HAP-1 (cell line): ENCODE results near the gene NT5C3A.
"Not testable (repeated sequence)": the region's sequence is repeated elsewhere in the genome, so short reads cannot be mapped to it uniquely, and the experiment has no call there.

Experiments used
- DNase-seq, 2 experiments: peaks; one replicate each; pipeline ENCODE4 v3.0.0-alpha.2; 2016 to 2020; ENCODE audit warnings: low spot score in 2 of 2
- H3K27me3 ChIP-seq: fragments of 250-450 bp; sonication (Bioruptor Pico); 2 replicates; pipeline ENCODE4 v1.5.1; 2020; ENCODE audit warnings: low read depth, mild to moderate bottlenecking, moderate library complexity
- H3K36me3 ChIP-seq: fragments of 250-450 bp; sonication (Bioruptor Pico); replicated peaks from 2 replicates; pipeline ENCODE4 v1.5.1; 2020; ENCODE audit warnings: mild to moderate bottlenecking
- H3K4me1 ChIP-seq: fragments of 250-450 bp; sonication (Bioruptor Pico); 2 replicates; pipeline ENCODE4 v1.5.1; 2020; ENCODE audit warnings: mild to moderate bottlenecking
- H3K4me3 ChIP-seq: fragments of 250-450 bp; sonication (Bioruptor Pico); 2 replicates; pipeline ENCODE4 v1.5.1; 2020; ENCODE audit warnings: mild to moderate bottlenecking, moderate library complexity
- H3K9me3 ChIP-seq: fragments of 250-450 bp; sonication (Bioruptor Pico); 2 replicates; pipeline ENCODE4 v1.5.1; 2020; ENCODE audit warnings: mild to moderate bottlenecking, moderate library complexity
- in situ Hi-C: fragments of 300-500 bp; cut with MboI; formaldehyde crosslinking; loops from 3 replicates; pipeline ENCODE4 v1.14.3; 2020; ENCODE audit warnings: low sequenced_read_pairs, inconsistent platforms, mixed read lengths

Gene NT5C3A

DNA sequence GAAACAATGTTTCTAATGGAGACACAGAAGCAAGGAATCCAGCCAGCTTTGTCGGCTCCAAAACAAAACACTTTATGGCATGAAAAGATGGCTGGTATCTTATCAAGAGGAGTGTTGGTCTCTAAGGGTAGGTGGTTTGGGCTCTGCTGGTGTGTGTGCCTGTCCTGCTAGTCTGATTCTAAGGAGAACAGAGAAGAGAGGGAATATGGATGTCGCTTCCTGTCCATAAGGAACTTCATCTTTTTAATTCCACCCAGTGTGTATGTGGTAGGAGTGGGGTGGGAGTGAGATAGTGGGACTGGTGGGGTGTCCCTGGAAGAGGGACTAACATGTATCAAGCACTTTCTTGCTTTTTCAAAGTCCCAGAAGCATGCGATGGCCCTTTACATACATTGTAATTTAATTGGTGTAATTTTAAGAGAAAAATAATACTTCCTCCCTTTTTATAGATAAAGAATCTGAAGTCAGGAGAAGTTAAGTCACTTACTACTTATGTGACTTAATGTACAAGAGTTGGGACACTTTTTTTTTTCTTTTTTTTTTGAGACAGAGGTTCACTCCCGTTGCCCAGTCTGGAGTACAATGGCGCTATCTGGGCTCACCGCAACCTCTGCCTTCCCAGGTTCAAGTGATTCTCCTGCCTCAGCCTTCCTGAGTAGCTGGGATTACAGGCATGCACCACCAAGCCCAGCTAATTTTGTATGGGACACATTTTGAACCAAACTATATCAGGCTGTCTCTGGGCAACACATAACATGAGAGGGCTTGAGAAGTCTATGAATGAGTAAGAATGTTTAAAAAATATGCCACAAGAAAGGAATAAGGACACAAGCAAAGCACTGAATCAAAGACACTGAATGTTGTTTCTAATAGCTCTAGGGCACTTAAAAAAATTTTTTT lies 18.8 kb downstream of the NT5C3A start:
- H3K27me3 ChIP-seq = no peaks in the 10 kb centered on the region
- H3K9me3 ChIP-seq = no peaks in the 10 kb centered on the region
- in situ Hi-C loops = no loop called here
- DNase-seq = no peak
- H3K4me1 ChIP-seq = peaks cover 45% of the 10 kb centered on the region
- no peak overlapping the region for H3K4me3 ChIP-seq
- no peaks in the 10 kb centered on the region for H3K36me3 ChIP-seq

DNA sequence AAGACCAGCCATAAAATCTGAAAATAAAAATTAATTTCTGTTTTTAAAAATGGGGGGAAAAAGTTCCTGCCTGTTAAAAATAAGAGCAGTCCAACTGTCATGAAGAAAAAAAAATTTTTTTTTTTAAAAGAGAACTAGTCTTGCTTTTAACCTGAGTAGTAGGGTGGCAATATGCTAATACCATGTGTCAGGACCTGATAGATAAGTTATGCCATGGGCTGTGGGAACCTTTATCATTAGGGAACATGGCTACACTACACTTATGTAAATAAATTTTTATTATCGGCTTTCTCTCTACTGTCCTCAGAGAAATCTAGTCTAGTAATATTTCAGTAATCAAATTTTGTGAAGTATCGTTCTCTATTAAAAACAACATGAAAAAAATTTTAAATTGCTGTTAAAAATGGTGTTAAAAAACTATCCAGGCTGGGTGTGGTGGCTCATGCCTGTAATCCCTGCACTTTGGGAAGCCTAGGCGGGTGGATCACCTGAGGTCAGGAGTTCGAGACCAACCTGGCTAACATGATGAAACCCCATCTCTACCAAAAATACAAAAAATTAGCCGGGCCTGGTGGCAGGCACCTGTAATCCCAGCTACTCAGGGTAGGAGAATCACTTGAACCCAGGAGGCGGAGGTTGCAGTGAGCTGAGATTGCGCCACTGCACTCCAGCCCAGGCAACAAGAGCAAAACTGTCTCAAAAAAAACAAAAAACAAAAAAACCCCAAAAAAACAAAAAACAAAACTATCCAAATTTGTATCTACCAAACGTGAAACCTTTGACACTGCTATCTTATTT lies 20.7 kb downstream of the NT5C3A start:
- no peak for DNase-seq
- in situ Hi-C loops = no loop called here
- Histone ChIP-seq H3K4me1 (peaks cover 59% of the 10 kb centered on the region), H3K4me3 (no peak overlapping the region), H3K9me3 (no peaks in the 10 kb centered on the region), H3K27me3 (no peaks in the 10 kb centered on the region), H3K36me3 (no peaks in the 10 kb centered on the region)

GRCh38 chr7:33040803-33041516 lies 21.6 kb downstream of the NT5C3A start:
- Histone ChIP-seq H3K4me1 (peaks cover 61% of the 10 kb centered on the region), H3K36me3 (no peaks in the 10 kb centered on the region), H3K9me3 (no peaks in the 10 kb centered on the region), H3K27me3 (no peaks in the 10 kb centered on the region), H3K4me3 (no peak overlapping the region)
- DNase-seq = peak; percentile 71 to 90
- in situ Hi-C loops = no loop called here

DNA sequence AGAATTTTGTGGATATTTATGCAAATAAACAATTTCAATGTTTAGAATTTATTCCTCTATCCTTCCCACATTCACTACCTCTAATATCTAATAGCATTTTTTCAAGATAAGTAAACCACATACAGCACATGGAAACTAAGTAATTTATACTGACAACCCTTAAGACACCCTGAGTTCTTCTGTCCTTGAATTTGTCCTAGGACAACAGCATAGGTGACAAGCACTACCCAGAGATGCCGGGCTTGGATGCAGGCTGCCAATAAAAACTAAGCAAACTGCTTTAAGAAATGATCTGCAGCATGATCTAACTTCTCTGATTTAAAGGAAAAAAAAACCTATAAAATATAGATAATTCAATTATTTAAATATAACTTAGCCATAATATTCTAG lies 22.7 kb downstream of the NT5C3A start:
- H3K4me1 ChIP-seq = peaks cover 67% of the 10 kb centered on the region
- H3K27me3 ChIP-seq = no peaks in the 10 kb centered on the region
- in situ Hi-C loops = no loop called here
- H3K4me3 ChIP-seq = no peak overlapping the region
- H3K9me3 ChIP-seq = no peaks in the 10 kb centered on the region
- H3K36me3 ChIP-seq = no peaks in the 10 kb centered on the region
- DNase-seq = no peak

- no peaks in the 10 kb centered on the region for H3K9me3 ChIP-seq
- in situ Hi-C loops = no loop called here
- no peaks in the 10 kb centered on the region for H3K27me3 ChIP-seq
- no peak for DNase-seq
- no peaks in the 10 kb centered on the region for H3K36me3 ChIP-seq
- H3K4me3 ChIP-seq = no peak overlapping the region
- peaks cover 67% of the 10 kb centered on the region for H3K4me1 ChIP-seq
These were observed 23.2 kb downstream of the NT5C3A start for GRCh38 chr7:33039257-33039902.

GRCh38 chr7:33038639-33039038 lies 23.9 kb downstream of the NT5C3A start:
- Histone ChIP-seq H3K27me3 (no peaks in the 10 kb centered on the region), H3K9me3 (no peaks in the 10 kb centered on the region), H3K36me3 (no peaks in the 10 kb centered on the region), H3K4me1 (peaks cover 65% of the 10 kb centered on the region), H3K4me3 (no peak overlapping the region)
- in situ Hi-C loops = no loop called here
- no peak for DNase-seq

DNA sequence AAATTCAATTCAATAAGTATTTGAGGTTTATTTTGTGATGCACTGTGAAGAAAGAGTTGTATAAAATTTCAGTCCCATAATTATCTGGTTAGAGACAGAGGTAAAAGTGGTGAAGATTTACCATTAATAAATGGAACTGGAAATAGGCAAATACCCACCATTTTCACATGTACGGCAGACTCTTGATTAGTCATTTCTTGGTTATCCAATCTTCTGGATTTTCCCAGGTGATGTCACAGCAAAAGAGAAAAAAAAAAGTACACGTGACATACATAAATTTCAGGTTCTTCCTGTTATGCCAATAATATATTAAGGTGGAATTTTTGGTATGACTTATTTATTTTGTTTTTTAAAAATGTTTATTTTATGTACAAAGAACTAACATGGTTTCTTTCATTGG lies 26.8 kb downstream of the NT5C3A start:
- no peaks in the 10 kb centered on the region for H3K9me3 ChIP-seq
- peaks cover 58% of the 10 kb centered on the region for H3K4me1 ChIP-seq
- no peaks in the 10 kb centered on the region; the same call in 1 of the 2 replicates for H3K36me3 ChIP-seq
- no peak overlapping the region for H3K4me3 ChIP-seq
- in situ Hi-C loops = no loop called here
- no peak for DNase-seq
- no peaks in the 10 kb centered on the region for H3K27me3 ChIP-seq

GRCh38 chr7:33024189-33024757 lies 38.3 kb downstream of the NT5C3A start:
- no peaks in the 10 kb centered on the region for H3K4me1 ChIP-seq
- in situ Hi-C loops = no loop called here
- no peaks in the 10 kb centered on the region for H3K27me3 ChIP-seq
- H3K9me3 ChIP-seq = no peaks in the 10 kb centered on the region
- no peak for DNase-seq
- H3K4me3 ChIP-seq = no peak overlapping the region
- peaks cover 26% of the 10 kb centered on the region for H3K36me3 ChIP-seq

DNA sequence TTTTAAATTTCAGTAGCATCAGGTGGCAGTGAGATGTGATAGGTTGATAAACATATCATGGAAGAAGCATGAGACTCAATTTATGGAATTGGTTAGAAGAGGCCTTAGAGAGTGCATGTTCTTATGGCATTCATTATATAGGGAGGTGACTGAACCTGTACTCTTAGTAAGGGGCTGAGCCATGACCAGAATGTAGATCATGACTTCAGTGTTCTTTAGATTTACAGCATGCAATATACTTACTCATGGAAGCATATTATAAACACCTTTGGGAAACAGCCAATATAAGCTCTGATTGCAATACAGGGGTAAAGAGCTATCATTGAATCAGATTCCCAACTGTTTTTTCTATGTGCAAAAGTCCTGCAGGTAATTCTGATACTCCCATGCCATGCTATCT lies 50.2 kb downstream of the NT5C3A start:
- Histone ChIP-seq H3K4me3 (no peak overlapping the region), H3K4me1 (no peaks in the 10 kb centered on the region), H3K9me3 (no peaks in the 10 kb centered on the region), H3K36me3 (peaks cover 42% of the 10 kb centered on the region), H3K27me3 (no peaks in the 10 kb centered on the region)
- no peak for DNase-seq
- in situ Hi-C loops = no loop called here

- no peaks in the 10 kb centered on the region for H3K4me1 ChIP-seq
- DNase-seq = no peak
- peaks cover 23% of the 10 kb centered on the region for H3K36me3 ChIP-seq
- in situ Hi-C loops = no loop called here
- no peak overlapping the region for H3K4me3 ChIP-seq
- H3K9me3 ChIP-seq = no peaks in the 10 kb centered on the region
- no peaks in the 10 kb centered on the region for H3K27me3 ChIP-seq
These were observed 52.8 kb downstream of the NT5C3A start for GRCh38 chr7:33009734-33010133.

GRCh38 chr7:33005690-33006089 lies 56.9 kb downstream of the NT5C3A start:
- H3K27me3 ChIP-seq, H3K9me3 ChIP-seq, H3K4me3 ChIP-seq, H3K4me1 ChIP-seq, DNase-seq, in situ Hi-C loops, H3K36me3 ChIP-seq: not testable (repeated sequence)

DNA sequence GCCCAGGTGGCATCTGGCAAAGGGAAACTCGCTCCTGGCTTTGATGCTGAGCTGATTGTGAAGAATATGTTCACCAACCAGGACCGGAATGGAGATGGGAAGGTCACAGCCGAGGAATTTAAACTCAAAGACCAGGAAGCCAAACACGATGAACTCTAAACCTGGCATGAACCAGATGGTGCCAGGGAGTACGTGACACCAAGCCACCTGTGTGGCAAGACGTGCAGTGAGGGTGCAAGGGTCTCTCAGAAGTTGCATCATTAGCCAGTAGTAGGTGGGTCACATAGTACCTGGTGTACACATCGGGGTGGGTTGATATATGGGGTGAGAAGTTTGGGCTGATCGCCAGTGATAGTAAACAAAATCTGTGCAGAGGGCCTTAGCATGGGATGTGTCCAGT lies 57.4 kb downstream of the NT5C3A start:
- H3K36me3 ChIP-seq, H3K27me3 ChIP-seq, H3K9me3 ChIP-seq, DNase-seq, H3K4me1 ChIP-seq, H3K4me3 ChIP-seq, in situ Hi-C loops: not testable (repeated sequence)

- H3K27me3 ChIP-seq, H3K9me3 ChIP-seq, in situ Hi-C loops, DNase-seq, H3K36me3 ChIP-seq, H3K4me3 ChIP-seq, H3K4me1 ChIP-seq: not testable (repeated sequence)
These were observed 58.4 kb downstream of the NT5C3A start for GRCh38 chr7:33004104-33004616.
